Measurements from ENCODE around the gene LPCAT2. TPM values are rescaled to one million over a fixed set of nuclear protein-coding genes. Genes with fewer than 3 reads are reported as not detected.
A peak's percentile ranks its signal among the peaks of the same experiment; 100 is the strongest.

The LPCAT2 gene
- total RNA-seq, 2 donors from 2014 or later, result 10.8 to 13.6 TPM

GRCh38 chr16:55494994-55495421 is 13.9 kb upstream of the LPCAT2 start:
- no peak for DNase-seq (ENCODE audit: low spot score)
- intact Hi-C loops (cut with DNase I), result no loop called here
- H3K9me3 ChIP-seq, result no peaks in the 10 kb centered on the region
- H3K27ac ChIP-seq, result no peak overlapping the region
- no peaks in the 10 kb centered on the region for H3K27me3 ChIP-seq (replicated peaks; ENCODE audit: insufficient read depth)
- TF ChIP-seq POLR2AphosphoS5 (IDR thresholded peaks at IDR 0.05) (no peak), POLR2A (IDR thresholded peaks at IDR 0.05) (no peak), CTCF (IDR thresholded peaks at IDR 0.05) (peak in 3 of 4 experiments; percentile 17 to 57 (median 51))
- H3K4me1 ChIP-seq (replicated peaks), result no peaks in the 10 kb centered on the region
- H3K36me3 ChIP-seq, result no peaks in the 10 kb centered on the region
- WGBS, result 14% methylated on average over 3 of the region's 3 CpGs
- H3K4me3 ChIP-seq, result no peak overlapping the region

DNA sequence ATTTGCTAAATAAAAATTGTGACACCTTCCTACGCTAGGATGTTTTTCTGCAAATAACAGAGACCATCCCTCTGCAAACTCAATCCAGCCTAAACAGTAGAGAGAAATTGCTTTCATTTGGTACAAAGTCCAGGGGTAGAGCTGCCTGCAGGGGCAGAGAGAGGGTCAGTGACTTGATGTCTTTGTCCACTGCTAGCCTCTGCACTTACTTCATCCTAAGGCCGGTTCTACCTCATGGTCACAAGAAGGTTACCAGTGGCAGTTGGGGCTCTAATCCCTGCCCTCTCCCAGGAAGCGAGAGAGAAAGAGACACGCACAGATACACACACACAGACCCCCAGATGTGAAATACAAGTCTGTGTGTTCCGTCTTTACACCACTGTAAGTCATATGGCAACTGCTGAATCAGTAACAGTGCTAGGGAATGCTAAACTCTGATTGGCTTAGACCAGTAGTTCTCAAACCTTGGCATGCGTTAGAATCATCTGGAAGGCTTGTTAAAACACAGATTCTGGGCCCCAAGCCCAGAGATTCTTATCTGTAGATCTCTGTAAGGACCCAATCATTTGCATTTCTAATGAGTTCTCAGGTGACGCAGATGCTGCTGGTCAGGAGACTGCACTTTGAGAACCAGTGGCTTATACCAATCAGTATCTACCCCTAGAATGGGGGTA is 13.1 kb upstream of the LPCAT2 start:
- H3K36me3 ChIP-seq, result no peaks in the 10 kb centered on the region
- intact Hi-C loops (cut with DNase I), result no loop called here
- H3K27ac ChIP-seq, result no peak overlapping the region
- H3K27me3 ChIP-seq (replicated peaks; ENCODE audit: insufficient read depth), result no peaks in the 10 kb centered on the region
- DNase-seq (ENCODE audit: low spot score), result peak; percentile 68
- TF ChIP-seq POLR2AphosphoS5 (IDR thresholded peaks at IDR 0.05), result peak; percentile 63
- no peak for TF ChIP-seq CTCF (IDR thresholded peaks at IDR 0.05)
- TF ChIP-seq POLR2A (IDR thresholded peaks at IDR 0.05), result peak; percentile 13
- WGBS, result 29% methylated on average over 7 of the region's 7 CpGs
- H3K4me1 ChIP-seq (replicated peaks), result no peaks in the 10 kb centered on the region
- no peaks in the 10 kb centered on the region for H3K9me3 ChIP-seq
- H3K4me3 ChIP-seq, result no peak overlapping the region

DNA sequence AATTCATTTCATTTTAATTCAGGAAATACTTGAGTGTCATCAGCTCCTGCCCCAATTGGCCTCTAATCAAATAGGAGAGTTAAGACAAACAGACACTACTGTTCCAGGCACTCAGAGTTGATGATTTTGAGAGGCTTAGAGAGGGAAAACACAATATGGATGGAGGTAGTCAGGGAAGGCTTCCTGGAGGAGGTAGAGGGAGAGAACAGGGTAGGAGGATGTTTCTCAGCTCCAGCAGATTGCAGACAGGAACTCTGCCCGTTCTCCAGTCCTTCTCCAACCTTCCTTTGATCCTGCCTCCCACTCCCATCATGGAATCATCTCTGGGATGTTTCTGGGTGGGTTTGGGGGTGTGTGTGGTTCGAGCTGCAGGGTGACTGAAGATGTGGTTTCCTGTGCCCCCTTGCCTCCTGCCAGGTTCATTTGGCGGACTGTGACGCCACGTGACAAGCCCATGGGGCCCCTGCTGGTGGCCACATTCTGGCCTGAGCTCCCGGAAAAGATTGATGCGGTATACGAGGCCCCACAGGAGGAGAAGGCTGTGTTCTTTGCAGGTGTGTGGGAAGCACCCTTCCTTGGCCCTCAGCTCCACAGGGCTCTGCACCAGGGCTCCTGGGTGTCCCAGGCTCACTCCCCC is 12.2 kb upstream of the LPCAT2 start:
- whole genome bisulfite sequencing, result 64% methylated on average over 8 of the region's 8 CpGs
- H3K36me3 ChIP-seq, result no peaks in the 10 kb centered on the region
- no peaks in the 10 kb centered on the region for H3K9me3 ChIP-seq
- H3K27ac ChIP-seq, result no peak overlapping the region
- no peak for TF ChIP-seq CTCF (IDR thresholded peaks at IDR 0.05)
- no peak for TF ChIP-seq POLR2A (IDR thresholded peaks at IDR 0.05)
- TF ChIP-seq POLR2AphosphoS5 (IDR thresholded peaks at IDR 0.05), result no peak
- H3K4me3 ChIP-seq, result no peak overlapping the region
- DNase-seq (ENCODE audit: low spot score), result no peak
- no peaks in the 10 kb centered on the region for H3K4me1 ChIP-seq (replicated peaks)
- intact Hi-C loops (cut with DNase I), result no loop called here
- H3K27me3 ChIP-seq (replicated peaks; ENCODE audit: insufficient read depth), result no peaks in the 10 kb centered on the region

GRCh38 chr16:55497558-55497957 is 11.3 kb upstream of the LPCAT2 start:
- no peaks in the 10 kb centered on the region for H3K4me1 ChIP-seq (replicated peaks)
- DNase-seq (ENCODE audit: low spot score), result no peak
- TF ChIP-seq POLR2AphosphoS5 (IDR thresholded peaks at IDR 0.05), result no peak
- no peak for TF ChIP-seq CTCF (IDR thresholded peaks at IDR 0.05)
- no peak for TF ChIP-seq POLR2A (IDR thresholded peaks at IDR 0.05)
- H3K4me3 ChIP-seq, result no peak overlapping the region
- intact Hi-C loops (cut with DNase I), result no loop called here
- no peaks in the 10 kb centered on the region for H3K36me3 ChIP-seq
- no peaks in the 10 kb centered on the region for H3K27me3 ChIP-seq (replicated peaks; ENCODE audit: insufficient read depth)
- WGBS, result 89% methylated on average over 5 of the region's 5 CpGs
- H3K9me3 ChIP-seq, result no peaks in the 10 kb centered on the region
- no peak overlapping the region for H3K27ac ChIP-seq

GRCh38 chr16:55498101-55498500 is 10.8 kb upstream of the LPCAT2 start:
- no peaks in the 10 kb centered on the region for H3K36me3 ChIP-seq
- no peaks in the 10 kb centered on the region for H3K9me3 ChIP-seq
- H3K4me1 ChIP-seq (replicated peaks), result no peaks in the 10 kb centered on the region
- H3K27me3 ChIP-seq (replicated peaks; ENCODE audit: insufficient read depth), result no peaks in the 10 kb centered on the region
- 87% methylated on average over 6 of the region's 6 CpGs for WGBS
- H3K27ac ChIP-seq, result no peak overlapping the region
- H3K4me3 ChIP-seq, result no peak overlapping the region
- intact Hi-C loops (cut with DNase I), result no loop called here
- TF ChIP-seq CTCF (IDR thresholded peaks at IDR 0.05) (no peak), POLR2AphosphoS5 (IDR thresholded peaks at IDR 0.05) (no peak), POLR2A (IDR thresholded peaks at IDR 0.05) (no peak)
- DNase-seq (ENCODE audit: low spot score), result peak; percentile 3
